Mesenteric fat pad (tissue), 1 donor: ENCODE data around the gene ENDOU. TPM values are rescaled to one million over a fixed set of nuclear protein-coding genes. Genes with fewer than 3 reads are reported as not detected.

Experiments
- DNase-seq: peaks from one replicate; pipeline ENCODE4 v3.0.0-alpha.2; 2020; ENCODE audit warnings: low spot score
- total RNA-seq: library from RNA; stranded (reverse); fragmentation: NEBNext Ultra II Directional; extraction: Animal tissue kit (Norgen Biotek cat#: 25700); gene quantifications from one replicate; pipeline ENCODE4 v1.2.1, GENCODE V29; 2021
- donor health status: DM: yes; HTN: yes; CAD: no.

ENDOU gene
- total RNA-seq, 1 donor from 2014 or later = 1.4 TPM

DNA sequence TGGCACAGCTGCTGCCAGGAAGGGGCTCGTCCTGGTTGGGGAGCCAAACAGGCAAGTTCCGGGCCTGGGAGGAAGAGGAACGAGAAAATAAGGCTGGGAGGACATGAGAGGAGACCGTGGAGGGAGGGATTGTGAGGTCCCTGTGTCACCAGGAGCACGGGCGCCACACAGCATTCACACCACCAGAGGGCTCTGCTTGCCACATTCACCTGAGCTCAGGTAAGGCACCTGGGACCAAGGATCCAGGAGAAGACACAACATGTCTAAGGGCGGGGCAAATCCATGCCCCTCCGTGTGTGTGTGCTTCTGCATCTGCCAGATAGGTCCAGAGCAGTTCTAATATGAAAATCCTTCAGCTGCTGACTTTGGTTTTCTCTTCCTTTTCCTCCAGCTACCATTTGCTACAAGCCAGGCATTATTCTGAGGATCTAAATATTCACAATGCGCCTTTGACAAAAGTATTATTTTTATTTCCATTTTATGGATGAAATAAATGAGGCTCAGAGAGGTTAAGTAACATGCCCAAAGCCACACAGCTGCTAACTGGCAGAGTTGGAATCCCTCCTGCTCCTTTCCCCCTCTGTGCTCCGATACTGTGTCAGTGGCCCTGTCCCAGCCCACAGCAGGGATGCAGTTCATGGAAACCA, 18.8 kb upstream of the ENDOU start:
- no peak for DNase-seq

DNA sequence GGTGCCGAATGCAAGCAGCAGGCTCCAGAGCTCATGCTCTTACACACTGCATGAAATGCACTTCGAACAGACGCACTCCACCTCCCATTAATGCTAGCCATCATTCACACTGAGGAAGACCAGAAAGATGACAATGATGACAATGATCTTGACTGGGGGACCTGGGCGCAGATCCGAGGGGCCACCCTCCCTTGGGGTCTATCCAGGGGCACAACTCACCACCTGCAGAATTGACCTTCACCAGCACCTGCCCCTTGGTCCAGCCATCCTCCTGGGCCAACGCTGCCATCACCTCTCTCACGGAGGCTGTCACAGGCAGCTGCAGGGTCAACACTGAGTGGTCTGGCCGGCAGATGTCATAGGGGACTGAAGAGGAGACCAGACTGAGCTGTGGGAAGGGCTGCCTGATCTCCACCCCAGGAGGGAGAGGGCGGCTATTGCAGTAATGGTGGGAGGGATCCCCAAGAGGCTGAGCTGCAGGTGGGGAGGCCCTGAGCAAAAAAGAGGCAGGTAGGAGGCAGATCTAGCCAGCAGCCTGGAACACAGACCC, 18.1 kb upstream of the ENDOU start:
- no peak for DNase-seq

DNA sequence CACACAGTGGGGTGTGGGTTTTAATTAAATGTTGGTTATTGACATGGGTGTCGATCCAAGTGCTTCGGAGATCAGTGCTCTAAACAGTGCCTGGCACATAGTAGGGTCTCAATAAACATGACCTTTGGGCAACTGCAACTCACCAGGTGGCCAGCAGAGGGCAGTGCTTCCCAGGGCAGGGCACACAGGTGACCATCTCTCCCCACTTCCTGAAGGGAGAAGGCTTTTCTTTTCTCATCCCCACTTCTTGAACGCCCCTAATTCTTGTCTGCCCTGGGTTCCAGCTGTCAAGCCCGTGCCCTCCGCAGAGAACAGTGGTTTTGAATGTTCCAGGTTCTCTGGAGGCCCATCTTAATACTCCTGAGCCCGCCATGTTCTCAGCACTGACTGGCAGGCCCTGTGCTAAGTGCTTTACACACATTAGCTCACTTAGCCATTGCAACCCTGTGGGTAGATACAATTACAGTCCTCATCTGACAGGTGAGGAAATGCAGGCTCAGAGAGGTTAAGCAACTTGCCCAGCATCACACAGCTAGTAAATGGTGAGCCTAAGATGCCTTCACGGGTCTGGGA, 17.0 kb upstream of the ENDOU start:
- DNase-seq = no peak

DNA sequence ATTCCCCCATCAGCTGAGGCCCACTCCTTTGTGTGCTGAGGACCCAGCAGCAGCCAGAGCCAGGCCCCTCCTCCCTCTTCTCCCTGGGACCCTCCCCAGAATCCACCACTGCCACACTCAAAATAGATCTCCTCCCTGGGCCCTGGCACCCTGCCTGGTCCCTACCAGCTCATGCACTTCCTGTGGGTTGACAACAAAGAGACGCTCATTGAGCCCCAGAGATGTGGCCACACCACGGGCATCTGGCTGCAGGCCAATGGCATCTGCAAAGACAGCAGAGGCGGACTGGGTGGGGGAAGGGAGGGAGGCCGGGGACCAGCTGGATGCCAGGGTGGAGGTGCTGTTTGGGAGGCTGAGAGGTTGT, 16.0 kb upstream of the ENDOU start:
- DNase-seq = no peak

DNA sequence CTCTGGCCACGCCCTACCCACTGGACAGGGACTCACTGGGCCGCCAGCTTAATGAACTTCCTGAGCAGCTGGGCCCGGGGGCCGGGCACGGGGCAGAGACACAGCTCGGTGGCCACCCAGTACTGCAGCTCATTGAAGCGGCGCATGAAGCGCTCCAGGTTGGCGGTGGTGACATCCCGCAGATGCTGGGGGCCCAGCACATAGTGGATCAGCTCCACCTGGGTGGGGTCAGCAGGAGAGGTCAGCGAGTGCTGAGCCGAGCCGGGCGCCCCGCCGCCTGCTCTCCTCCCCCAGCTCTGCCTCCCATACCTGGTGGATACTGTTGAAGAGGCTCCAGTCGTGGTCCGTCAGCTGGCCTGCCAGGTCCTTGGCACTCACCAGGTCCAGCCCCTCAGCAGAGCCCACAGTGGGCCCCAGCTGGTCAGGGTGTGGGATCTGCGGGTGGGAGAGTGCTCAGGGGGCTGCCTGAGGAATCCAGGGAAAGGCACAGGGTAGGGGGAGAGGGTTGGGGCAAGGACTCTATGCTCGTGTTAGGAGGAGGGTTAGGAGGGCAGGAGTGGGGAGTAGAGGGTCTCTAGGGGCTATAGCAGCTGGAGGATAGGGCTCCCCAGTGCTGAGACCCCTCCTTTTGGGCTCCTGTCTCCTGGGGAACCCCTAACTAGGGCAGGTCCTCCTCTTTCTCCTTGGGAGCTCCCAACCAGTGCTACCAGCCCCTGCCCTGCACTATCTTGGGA, 15.5 kb upstream of the ENDOU start:
- no peak for DNase-seq

DNA sequence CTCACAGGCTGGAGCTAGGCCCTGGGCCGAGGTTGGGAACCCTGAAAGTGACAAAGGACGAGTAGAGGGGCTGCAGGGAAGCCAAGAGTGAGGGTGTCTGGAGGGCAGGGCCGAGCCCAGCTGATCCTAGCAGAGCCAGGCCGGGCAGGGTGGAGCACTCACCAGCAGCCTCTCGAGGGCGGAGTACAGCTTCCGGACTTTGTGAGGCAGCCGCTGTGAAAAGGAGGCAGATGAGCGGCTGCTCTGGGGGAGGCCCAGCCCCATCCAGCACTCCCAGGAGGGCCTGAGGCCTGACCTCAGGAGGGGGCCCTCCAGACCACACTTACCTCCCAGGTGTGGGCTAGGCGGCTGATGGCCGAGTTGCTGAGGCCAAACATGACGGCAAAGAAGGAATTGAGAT, 14.7 kb upstream of the ENDOU start:
- DNase-seq = no peak

DNA sequence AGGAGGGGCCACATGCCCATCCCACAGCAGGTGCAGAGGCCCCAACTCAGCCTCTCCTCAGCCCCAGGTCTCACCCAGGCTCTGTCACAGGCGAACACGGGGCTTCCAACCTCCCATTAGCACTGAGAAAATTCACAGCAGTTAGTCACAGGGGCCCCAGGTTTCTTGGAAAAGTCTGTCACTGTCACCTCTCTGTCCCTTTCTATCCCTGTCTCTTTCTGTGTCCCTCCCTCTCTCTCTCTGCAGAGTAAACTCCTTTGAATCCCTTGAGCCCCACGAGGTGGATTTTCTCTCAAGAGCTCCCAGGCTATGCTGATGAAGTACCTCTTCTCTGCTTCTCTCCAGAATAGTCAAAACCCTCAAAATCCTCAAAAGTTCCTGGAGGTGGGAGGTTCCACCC, 14.0 kb upstream of the ENDOU start:
- DNase-seq = no peak

DNA sequence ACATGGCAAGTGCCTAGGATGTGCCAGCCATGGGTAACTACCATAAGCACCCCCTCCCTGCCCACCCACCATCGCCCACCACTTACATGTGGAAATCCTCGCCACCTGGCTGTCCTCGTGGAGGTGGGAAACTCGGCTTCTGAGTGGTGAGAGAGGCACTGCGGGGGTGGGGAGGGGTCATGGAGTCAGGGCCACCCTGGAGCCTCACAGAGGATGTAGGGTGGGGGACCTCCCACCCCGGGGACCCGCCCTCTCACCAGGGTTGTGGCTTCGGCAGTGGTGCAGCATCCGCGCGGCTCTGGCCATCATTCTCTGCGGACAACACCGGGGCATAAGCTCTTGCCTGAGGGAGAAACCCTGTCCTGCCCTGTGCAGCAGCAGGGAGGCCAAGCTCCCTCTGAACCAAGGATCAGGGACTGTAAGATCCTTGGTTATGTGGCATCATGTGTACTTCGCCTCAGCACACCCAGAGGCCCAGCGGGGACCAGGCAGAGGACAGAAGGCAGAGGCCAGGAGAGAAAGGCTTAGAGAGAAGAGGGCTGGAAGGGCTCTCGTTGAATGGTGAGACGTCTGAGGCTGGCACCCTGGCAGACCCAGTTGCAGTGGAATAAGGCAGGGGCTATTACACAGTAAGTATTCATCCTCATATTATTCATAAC, 12.8 kb upstream of the ENDOU start:
- no peak for DNase-seq

DNA sequence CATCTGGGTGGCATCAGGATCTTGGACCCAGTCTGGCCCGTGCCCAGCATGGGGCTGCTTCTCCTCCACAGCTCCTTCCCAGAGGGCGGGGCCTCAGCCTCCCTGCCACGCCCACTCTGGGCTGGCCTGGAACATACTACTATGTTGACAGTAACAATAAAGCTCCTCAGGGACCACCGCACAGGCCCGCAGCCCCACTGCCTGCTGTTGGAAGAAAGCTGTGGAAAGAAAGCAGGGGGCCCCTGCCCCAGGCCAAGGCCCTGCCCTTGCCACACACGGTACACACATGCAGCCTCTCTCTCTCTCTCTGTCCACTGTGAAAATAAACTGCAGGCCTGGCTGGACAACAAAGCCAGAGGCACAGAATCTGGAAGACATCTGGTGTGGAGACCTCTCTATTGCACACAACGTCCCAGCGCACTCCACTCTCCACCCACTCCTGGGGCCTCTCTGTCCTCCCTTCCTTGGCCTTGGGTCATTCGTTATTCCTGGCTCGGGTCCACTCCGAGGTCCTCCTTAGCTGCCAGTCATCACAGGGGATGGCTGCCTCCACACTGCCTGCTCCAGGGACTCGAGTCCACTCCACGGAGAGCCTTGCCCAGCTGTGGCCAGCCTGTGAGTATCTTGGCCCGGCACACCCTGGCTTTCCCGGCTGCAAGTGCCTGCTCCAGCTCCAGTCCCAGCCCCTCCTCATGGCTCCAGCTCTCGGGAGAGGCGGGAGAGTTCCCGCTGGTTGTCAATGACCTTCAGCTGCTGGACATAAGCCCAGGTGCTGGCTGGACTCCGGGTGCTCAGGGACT, 11.8 kb upstream of the ENDOU start:
- DNase-seq = no peak

DNA sequence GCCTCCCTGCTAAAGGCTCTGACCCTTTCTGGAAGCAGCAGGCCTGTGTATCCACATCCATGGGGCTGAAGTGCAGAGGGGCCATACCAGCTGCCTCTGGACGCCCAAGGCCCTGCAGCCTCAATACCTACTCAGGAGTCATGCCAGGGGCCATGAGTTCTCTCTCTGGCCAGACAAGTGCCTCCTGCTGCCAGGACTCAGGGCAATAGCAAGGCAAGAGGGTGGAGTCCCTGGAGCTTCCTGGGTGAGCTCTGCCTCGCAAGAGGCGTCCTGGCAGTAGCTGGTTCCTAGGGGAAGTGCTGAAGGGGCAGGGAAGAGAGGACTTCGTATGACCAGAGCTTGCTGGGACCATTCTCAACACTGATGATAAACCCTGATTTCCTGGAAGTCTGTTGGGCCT, 10.9 kb upstream of the ENDOU start:
- DNase-seq = no peak

DNA sequence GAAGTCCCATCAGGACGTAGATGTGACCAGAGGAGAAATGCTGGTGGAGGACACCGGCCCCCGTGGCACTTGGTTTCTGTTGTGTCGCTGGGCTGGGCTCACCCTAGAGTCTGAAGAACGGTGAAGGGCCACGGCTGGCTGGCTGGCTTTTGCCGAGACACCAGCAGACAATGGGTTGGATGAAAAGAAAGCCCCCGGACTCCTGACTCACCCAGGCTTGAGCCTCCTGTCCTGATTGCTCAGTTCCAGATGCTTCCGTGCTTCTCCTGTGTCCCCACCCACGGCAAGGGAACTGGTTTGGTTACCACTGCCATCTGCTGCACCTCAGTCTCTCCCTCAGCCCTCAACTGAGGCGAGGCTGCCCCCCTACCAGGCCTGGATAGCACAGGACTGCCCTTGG, 10.4 kb upstream of the ENDOU start:
- DNase-seq = no peak

DNA sequence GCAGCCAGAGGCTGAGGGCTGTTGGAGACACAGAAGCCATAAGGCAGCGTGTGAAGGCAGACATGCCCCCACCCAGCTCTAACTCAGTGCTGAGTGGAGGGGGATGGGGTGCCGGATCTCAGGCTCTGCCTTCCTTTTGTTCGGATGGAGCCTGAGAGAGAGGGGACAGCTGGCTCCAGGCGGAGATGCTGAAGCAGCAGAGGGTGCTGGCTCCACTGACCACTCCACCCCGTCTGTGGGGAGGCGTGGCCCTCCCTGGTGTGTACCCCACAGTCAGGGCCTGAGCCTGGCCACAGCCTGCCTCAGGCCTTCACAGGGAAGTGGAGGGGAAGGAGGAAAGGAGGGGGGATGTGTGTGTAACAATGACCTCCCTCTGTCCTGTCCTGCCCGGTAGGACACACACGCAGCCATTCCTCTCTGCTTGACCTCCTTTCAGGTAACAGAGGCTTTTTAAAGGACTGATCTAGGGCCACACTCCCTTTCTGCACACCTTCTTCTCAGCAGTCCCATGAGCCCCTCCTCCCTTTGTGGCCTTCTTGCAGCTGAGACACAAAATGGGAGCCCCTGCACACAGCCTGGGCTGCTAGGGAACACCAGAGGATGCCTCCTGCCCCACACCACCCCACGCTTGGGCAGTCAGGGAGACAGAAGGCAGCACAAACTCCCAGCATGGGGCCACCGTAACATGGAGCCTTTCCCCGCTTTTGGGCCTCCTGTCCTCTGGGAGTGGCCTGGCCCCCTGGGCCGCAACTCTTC, 9.6 kb upstream of the ENDOU start:
- no peak for DNase-seq

DNA sequence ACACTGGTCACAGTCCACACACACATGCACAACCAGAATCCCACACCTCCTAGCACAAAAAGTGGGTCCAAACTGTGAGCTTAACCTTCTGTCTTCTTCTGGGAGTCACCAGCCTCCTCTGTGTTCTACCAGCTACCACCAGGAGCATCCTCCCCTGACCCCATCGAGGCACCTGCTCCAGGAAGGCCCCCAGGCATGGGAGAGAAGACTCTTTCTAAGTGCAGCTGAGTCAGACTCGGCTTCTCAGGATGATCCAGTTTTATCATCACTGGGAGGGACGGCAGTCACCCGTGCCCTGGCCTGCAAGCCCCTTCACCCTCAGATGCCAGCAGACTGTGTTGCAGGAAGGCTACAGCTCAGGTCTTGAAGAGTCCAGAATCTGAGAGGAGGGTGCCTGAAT, 7.9 kb upstream of the ENDOU start:
- no peak for DNase-seq

DNA sequence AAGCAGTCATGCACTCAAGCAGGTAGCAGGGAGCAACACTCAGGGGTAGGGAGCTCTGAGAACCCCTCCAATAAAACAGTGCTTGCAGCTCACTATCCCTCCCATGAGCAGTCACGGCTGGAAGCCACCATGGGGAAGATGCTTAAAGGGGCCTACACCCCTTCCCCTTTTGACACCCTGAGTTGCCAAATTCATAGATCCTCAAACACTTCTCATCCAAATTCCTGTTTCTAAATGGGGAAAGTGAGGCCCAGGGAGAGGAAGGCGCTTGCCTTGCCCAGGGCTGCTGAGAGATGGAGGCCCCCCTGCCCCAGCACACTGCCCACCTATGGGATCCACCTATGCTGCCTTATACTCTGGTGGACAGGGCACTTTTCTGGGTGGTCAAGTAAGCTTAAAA, 7.2 kb upstream of the ENDOU start:
- no peak for DNase-seq

DNA sequence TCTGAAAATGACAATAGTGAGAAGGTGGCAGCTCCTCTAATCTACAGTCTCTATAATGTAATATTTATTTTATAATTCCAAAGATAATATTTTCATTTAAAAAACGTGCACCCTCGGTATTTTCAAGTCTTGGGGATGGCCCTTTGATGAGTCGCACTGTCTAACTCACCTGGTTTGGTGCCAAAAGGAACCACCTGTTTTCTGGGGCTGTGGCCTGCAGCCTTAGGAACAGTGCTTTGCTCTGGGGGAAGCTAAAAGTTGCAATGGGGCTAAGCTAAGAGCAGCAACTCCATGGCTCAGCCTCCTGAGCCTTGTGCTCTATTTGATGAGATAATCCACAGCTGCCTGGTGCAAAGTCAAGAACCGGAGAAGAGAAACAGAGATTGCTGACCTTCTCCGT, 6.4 kb upstream of the ENDOU start:
- no peak for DNase-seq

DNA sequence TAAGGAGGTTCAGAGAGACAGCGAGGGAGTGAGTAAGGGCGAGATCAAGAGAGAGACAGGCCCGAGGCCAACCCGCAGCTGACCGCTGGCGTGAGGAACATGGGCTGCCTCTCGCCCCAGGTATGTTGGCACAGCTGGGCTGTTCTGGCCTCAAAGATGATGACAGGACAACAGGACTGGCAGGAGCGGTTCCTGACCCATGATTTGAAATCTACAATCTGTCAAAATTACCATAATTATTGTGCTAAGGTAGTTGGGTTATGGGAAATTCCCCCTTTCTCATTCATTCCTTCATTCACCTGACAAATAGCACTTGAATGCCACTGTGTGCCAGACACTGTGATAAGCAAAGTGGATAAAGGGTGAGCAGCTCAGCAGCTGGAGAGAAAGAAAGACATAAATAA, 5.1 kb upstream of the ENDOU start:
- DNase-seq = no peak

DNA sequence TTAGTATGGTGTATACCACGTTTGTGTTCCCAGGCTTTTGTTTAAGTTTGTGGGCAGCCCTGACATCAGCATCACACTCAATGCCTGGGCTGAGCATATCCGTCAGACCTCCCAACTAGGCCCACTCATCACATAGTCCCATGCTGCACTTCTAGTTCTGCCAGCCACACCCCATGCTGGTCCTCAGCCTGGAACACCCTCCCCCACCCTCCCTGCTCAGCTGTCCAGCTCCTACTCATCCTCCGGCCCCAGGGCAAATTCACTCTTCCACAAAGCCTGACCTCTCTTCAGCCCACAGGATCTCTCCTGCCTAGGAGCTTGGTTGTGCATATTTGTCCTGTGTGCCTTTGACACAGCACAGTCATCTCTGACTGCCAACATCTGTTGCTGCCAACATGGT, 3.9 kb upstream of the ENDOU start:
- no peak for DNase-seq

DNA sequence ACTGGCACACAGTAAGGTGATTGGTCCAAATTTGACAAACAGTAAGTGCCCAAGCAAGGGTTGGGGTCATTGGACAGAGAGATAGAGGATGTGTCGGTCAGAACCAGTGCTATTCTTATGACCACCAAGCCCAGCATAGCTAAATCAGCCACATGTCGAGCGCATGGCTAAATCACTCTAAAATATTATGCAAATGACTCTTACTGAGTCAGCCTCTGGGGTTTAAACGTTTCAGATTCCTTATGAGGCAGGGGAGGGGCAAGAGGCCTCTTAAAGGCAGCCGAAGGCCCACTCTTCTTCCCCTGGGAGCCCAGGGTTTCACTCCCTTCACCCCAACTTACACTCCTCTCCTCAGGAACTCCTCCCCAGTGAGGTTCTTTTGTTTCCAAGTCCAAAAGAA, 603 bp upstream of the ENDOU start:
- DNase-seq = no peak

DNA sequence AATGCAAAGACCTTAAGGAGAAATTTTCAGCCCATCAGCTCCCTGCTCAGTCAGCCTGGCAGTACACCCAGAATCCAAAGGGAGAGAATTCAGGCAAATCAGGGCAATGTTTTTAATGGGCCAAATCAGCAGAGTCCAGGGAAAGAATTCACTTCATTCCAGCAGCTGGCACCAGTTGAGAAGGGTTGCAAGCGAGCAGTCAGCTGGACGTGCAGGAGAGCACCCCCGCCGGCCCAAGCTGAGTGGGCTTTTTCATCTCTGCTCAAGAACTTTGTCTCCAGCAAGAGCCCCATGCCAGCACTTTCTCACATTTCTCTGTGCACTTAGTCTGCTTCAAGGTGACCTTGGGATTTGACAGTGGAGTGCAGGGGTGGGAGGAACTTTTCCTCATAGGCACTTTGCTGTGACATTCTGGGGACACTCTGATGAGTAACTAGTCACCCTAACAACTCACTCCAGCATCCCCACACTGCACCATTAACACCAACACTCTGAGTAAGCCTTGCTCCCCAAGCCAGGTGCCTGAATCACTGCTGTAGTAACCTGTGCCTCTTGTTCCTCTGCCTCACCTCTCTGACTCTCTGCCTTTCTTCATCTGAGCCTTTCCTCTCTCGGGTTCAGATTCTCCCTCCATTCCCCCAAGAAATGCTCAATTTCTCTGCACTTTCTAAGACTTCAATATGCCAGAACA, 2.2 kb downstream of the ENDOU start:
- peak; percentile 73 for DNase-seq
